Panc1 (cell line): ENCODE results near the gene HBEGF.

Experiments
- CTCF ChIP-seq: fragments of 450-650 bp; IDR thresholded peaks from 2 replicates; pipeline ENCODE4 v1.5.1; 2017; ENCODE audit warnings: mild to moderate bottlenecking
- TF ChIP-seq, protein P1 (sequence below), 2 experiments: IDR thresholded peaks; 2 replicates each; pipeline ENCODE4 v1.6.1; 2011 to 2012; ENCODE audit warnings: low read depth in 2 of 2, control low read depth in 1 of 2, low read length in 1 of 2, mild to moderate bottlenecking in 1 of 2, moderate library complexity in 1 of 2; ENCODE audit not compliant: insufficient read depth in 1 of 2

- TF ChIP-seq CTCF = no peak
- TF ChIP-seq, protein P1, sequence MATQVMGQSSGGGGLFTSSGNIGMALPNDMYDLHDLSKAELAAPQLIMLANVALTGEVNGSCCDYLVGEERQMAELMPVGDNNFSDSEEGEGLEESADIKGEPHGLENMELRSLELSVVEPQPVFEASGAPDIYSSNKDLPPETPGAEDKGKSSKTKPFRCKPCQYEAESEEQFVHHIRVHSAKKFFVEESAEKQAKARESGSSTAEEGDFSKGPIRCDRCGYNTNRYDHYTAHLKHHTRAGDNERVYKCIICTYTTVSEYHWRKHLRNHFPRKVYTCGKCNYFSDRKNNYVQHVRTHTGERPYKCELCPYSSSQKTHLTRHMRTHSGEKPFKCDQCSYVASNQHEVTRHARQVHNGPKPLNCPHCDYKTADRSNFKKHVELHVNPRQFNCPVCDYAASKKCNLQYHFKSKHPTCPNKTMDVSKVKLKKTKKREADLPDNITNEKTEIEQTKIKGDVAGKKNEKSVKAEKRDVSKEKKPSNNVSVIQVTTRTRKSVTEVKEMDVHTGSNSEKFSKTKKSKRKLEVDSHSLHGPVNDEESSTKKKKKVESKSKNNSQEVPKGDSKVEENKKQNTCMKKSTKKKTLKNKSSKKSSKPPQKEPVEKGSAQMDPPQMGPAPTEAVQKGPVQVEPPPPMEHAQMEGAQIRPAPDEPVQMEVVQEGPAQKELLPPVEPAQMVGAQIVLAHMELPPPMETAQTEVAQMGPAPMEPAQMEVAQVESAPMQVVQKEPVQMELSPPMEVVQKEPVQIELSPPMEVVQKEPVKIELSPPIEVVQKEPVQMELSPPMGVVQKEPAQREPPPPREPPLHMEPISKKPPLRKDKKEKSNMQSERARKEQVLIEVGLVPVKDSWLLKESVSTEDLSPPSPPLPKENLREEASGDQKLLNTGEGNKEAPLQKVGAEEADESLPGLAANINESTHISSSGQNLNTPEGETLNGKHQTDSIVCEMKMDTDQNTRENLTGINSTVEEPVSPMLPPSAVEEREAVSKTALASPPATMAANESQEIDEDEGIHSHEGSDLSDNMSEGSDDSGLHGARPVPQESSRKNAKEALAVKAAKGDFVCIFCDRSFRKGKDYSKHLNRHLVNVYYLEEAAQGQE (IDR thresholded peaks at IDR 0.05; ENCODE audit: insufficient read depth in 1 of 2, low read depth in 2 of 2, low read length in 1 of 2) = no peak
These were observed 4.1 kb downstream of the HBEGF start for GRCh38 chr5:140342287-140342686.
